HepG2 (cell line): ENCODE measurements around the gene IPPK. TPM values are rescaled to one million over a fixed set of nuclear protein-coding genes. Genes with fewer than 3 reads are reported as not detected.

Experiments
- ATAC-seq: fragments of 200-7000 bp; cut with Tn5 transposase; 3 replicates; pipeline ENCODE4 v1.9.1; 2020; ENCODE audit warnings: mild to moderate bottlenecking, moderate library complexity
- BruUV-seq: library from RNA; stranded (reverse); fragments of 400-500 nt; replicated peaks from 2 replicates; lab custom pipeline; 2021; lab: Mats Ljungman, UMichigan
- CTCF ChIA-PET: fragments of 300-600 bp; formaldehyde crosslinking; extraction: SDS; loops from one replicate; lab custom pipeline; 2021; ENCODE audit warnings: low total read pairs, inconsistent platforms, low intra/inter-chr PET ratio; lab: Yijun Ruan, JAX
- POLR2A ChIA-PET: fragments of 350-600 bp; sonication (Branson Sonifier 250); formaldehyde crosslinking; loops from one replicate; lab custom pipeline; 2020; ENCODE audit warnings: antibody characterized with exemption, inconsistent platforms; lab: Yijun Ruan, JAX
- DNase-seq: peaks from one replicate; pipeline ENCODE4 v3.0.0-alpha.2; 2015; ENCODE audit warnings: low spot score
- FAIRE-seq: peaks from 3 replicates; lab custom pipeline; 2011; peaks lifted over from hg19 to GRCh38; lab: Jason Lieb, UNC
- H2AFZ ChIP-seq: one replicate; pipeline ENCODE4 v1.6.1; 2011; ENCODE audit warnings: low read length, inconsistent platforms
- H3K27ac ChIP-seq: fragments of 300-600 bp; 3 replicates; pipeline ENCODE4 v1.8.0; 2011; ENCODE audit warnings: mixed run types, mild to moderate bottlenecking, mixed read lengths, low read length, inconsistent platforms; ENCODE audit not compliant: insufficient read depth; ENCODE audit errors: extremely low read length
- H3K27me3 ChIP-seq, 2 experiments: fragments of 200-600 bp in 1 of 2; 2 replicates in 1 of 2; 3 replicates in 1 of 2; pipeline versions ENCODE4 v1.6.0 to v1.8.0; 2011; ENCODE audit warnings: low read length in 2 of 2, mild to moderate bottlenecking in 2 of 2, moderate library complexity in 2 of 2, inconsistent platforms in 1 of 2; ENCODE audit not compliant: insufficient read depth in 2 of 2, control insufficient read depth in 1 of 2
- H3K36me3 ChIP-seq, 2 experiments: fragments of 200-600 bp in 1 of 2; replicated peaks in 1 of 2; 2 replicates in 1 of 2; 3 replicates in 1 of 2; pipeline versions ENCODE4 v1.5.1 to v1.8.0; 2011; ENCODE audit warnings: low read length in 2 of 2, inconsistent platforms in 1 of 2; ENCODE audit not compliant: insufficient read depth in 2 of 2, control insufficient read depth in 1 of 2
- H3K4me1 ChIP-seq: 2 replicates; pipeline ENCODE4 v1.5.1; 2012; ENCODE audit warnings: low read length, inconsistent platforms; ENCODE audit not compliant: insufficient read depth
- H3K4me2 ChIP-seq: 2 replicates; pipeline ENCODE4 v1.6.0; 2011; ENCODE audit warnings: low read depth, low read length, inconsistent platforms
- H3K4me3 ChIP-seq, 3 experiments: fragments of 200-600 bp in 1 of 3; sonication (generic), shearing (Covaris generic) in 1 of 3; replicated peaks in 1 of 3; 2 replicates each; pipeline ENCODE4 v1.5.1; 2011 to 2016; ENCODE audit warnings: low read length in 3 of 3, inconsistent platforms in 2 of 3, low read depth in 2 of 3, mild to moderate bottlenecking in 2 of 3, control low read depth in 1 of 3, mixed read lengths in 1 of 3; ENCODE audit not compliant: insufficient read depth in 1 of 3
- H3K79me2 ChIP-seq: one replicate; pipeline ENCODE4 v1.6.1; 2011; ENCODE audit warnings: low read length, inconsistent platforms; ENCODE audit not compliant: insufficient read depth
- H3K9ac ChIP-seq: 2 replicates; pipeline ENCODE4 v1.6.0; 2011; ENCODE audit warnings: mild to moderate bottlenecking, low read depth, low read length, inconsistent platforms; ENCODE audit not compliant: insufficient read depth
- H3K9me3 ChIP-seq: 2 replicates; pipeline ENCODE4 v1.5.1; 2012; ENCODE audit warnings: mild to moderate bottlenecking, low read length
- H4K20me1 ChIP-seq: 2 replicates; pipeline ENCODE4 v1.6.0; 2011; ENCODE audit warnings: inconsistent platforms, mild to moderate bottlenecking, low read length, moderate library complexity; ENCODE audit not compliant: insufficient read depth
- ZBTB40 ChIP-seq, 2 experiments: fragments of 450-650 bp in 1 of 2; sonication (generic) in 1 of 2; formaldehyde crosslinking in 1 of 2; IDR thresholded peaks; 2 replicates each; pipeline versions ENCODE4 v1.6.1 to v1.8.0; 2016 to 2022; ENCODE audit warnings: antibody characterized with exemption in 1 of 2, mild to moderate bottlenecking in 1 of 2, missing genetic modification reagents in 1 of 2
- ZNF337 ChIP-seq: sonication (generic); formaldehyde crosslinking; IDR thresholded peaks from 2 replicates; pipeline ENCODE4 v1.5.1; 2020; ENCODE audit warnings: missing genetic modification reagents, low read depth, mild to moderate bottlenecking, borderline replicate concordance
- ZNF678 ChIP-seq: sonication (generic); formaldehyde crosslinking; IDR thresholded peaks from 2 replicates; pipeline ENCODE4 v1.4.0; 2020; ENCODE audit warnings: mild to moderate bottlenecking, missing genetic modification reagents
- ZNF878 ChIP-seq: sonication (generic); formaldehyde crosslinking; IDR thresholded peaks from 2 replicates; pipeline ENCODE4 v1.8.1; 2023; ENCODE audit warnings: mild to moderate bottlenecking, missing genetic modification reagents, moderate library complexity
- WGBS: methylation state at CpG from one replicate; pipeline ENCODE4 v1.1.6; 2017; ENCODE audit warnings: low lambda C conversion rate; 5-methylcytosine and 5-hydroxymethylcytosine counted together
- in situ Hi-C: cut with HindIII; loops from 2 replicates; pipeline ENCODE4 v1.10.0; 2017; ENCODE audit warnings: low pct_unique_long_range_greater_than_20kb; ENCODE audit not compliant: extremely low pct_ligation_motif_present
- intact Hi-C: fragments of 100-400 bp; cut with micrococcal nuclease; formaldehyde crosslinking; loops from one replicate; pipeline ENCODE4 v1.10.0; 2022; ENCODE audit not compliant: unreplicated experiment
- polyA plus RNA-seq, 8 experiments: library from polyadenylated mRNA; depleted of rRNA in 3 of 8; stranded (reverse) in 7 of 8; unstranded in 1 of 8; fragments of >200 nt; fragmentation: Illumina TruSeq in 4 of 8; extraction: Trizol in 4 of 8; gene quantifications; 2 replicates each; pipeline versions ENCODE4 v1.2.1 to v1.2.3, GENCODE V29; 2011 to 2016; ENCODE audit warnings: low read depth in 4 of 8, missing spikeins in 1 of 8, mixed read lengths in 1 of 8; ENCODE audit not compliant: insufficient read depth in 1 of 8
- total RNA-seq, 5 experiments: library from RNA; depleted of rRNA; stranded (reverse); fragments of >200 nt; fragmentation: Illumina TruSeq; extraction: Trizol; gene quantifications; 2 replicates each; pipeline ENCODE4 v1.2.3, GENCODE V29; 2016; ENCODE audit warnings: low read depth in 1 of 5

Gene IPPK
- total and polyA plus RNA-seq, 2 of the 13 experiments (the other 11 are each of a cell fraction or from before 2014, with no cell fraction given) = 9.9 to 14.1 TPM

- CTCF ChIA-PET = no interaction called here
- Histone ChIP-seq H3K4me2 (no peak overlapping the region), H3K9me3 (no peaks in the 10 kb centered on the region), H3K79me2 (peaks cover 18% of the 10 kb centered on the region), H2AFZ (no peak overlapping the region), H3K27me3 (no peaks in the 10 kb centered on the region), H3K9ac (no peak overlapping the region), H3K27ac (no peak overlapping the region), H3K4me3 (no peak overlapping the region), H4K20me1 (no peaks in the 10 kb centered on the region), H3K36me3 (peaks cover 2 to 34% of the 10 kb centered on the region in 2 experiments; a peak in 3 of 5 replicates), H3K4me1 (no peaks in the 10 kb centered on the region)
- POLR2A ChIA-PET = no interaction called here
- FAIRE-seq = no peak
- no peak for DNase-seq
- 97% methylated on average over 4 of the region's 4 CpGs for WGBS
- no peak for ATAC-seq
- in situ Hi-C loops (no loop called here), intact Hi-C loops (no loop called here)
- TF ChIP-seq ZNF337 (CRISPR knock-in tag) = no peak
- no peak for TF ChIP-seq ZNF678
- TF ChIP-seq ZBTB40 (IDR thresholded peaks at IDR 0.05) = no peak
- TF ChIP-seq ZBTB40 (CRISPR knock-in tag; IDR thresholded peaks at IDR 0.05) = no peak
- TF ChIP-seq ZNF878 = no peak
- no TSS peak for BruUV-seq
Measured at GRCh38 chr9:92658611-92659010, 11.3 kb downstream of the IPPK start.
